B cell (primary cell): ENCODE results near the gene ZNF280A. TPM values are rescaled to one million over a fixed set of nuclear protein-coding genes. Genes with fewer than 3 reads are reported as not detected.
"Not testable (repeated sequence)": the region's sequence is repeated elsewhere in the genome, so short reads cannot be mapped to it uniquely, and the experiment has no call there.

Experiments
- ATAC-seq: fragments of 200-7000 bp; cut with Tn5 transposase; one replicate; pipeline ENCODE4 v1.10.0; 2021; ENCODE audit warnings: low read depth, mild to moderate bottlenecking, moderate number of reproducible peaks, moderate library complexity
- CTCF ChIA-PET: fragments of 350-600 bp; sonication (Branson Sonifier 250); formaldehyde crosslinking; loops from one replicate; lab custom pipeline; 2021; ENCODE audit warnings: antibody characterized with exemption, inconsistent platforms; lab: Charles Lee
- POLR2A ChIA-PET: fragments of 350-600 bp; sonication (Branson Sonifier 250); formaldehyde crosslinking; loops from one replicate; lab custom pipeline; 2021; ENCODE audit warnings: antibody characterized with exemption; lab: Charles Lee
- DNase-seq: peaks from one replicate; pipeline ENCODE4 v3.0.0; 2013
- H2AFZ ChIP-seq: 2 replicates; pipeline ENCODE4 v1.6.1; 2012; ENCODE audit warnings: mild to moderate bottlenecking, low read depth, low read length; ENCODE audit not compliant: insufficient read depth, poor library complexity, severe bottlenecking
- H3K27ac ChIP-seq, 2 donors: 1 replicate in 1 of 2; 2 replicates in 1 of 2; pipeline ENCODE4 v1.5.1; 2012 to 2013; ENCODE audit warnings: low read length in 2 of 2, mild to moderate bottlenecking in 2 of 2, moderate library complexity in 1 of 2
- H3K27me3 ChIP-seq, 4 experiments: fragments of 200-600 bp in 1 of 4; sonication (generic) in 1 of 4; replicated peaks in 1 of 4; 1 replicate in 2 of 4; 2 replicates in 2 of 4; pipeline versions ENCODE4 v1.6.1 to v1.7.0; 2013 to 2016; ENCODE audit warnings: low read length in 3 of 4, mild to moderate bottlenecking in 2 of 4, mixed read lengths in 1 of 4, moderate library complexity in 1 of 4; ENCODE audit not compliant: insufficient read depth in 4 of 4, control insufficient read depth in 3 of 4; ENCODE audit errors: control extremely low read depth in 1 of 4
- H3K36me3 ChIP-seq, 2 experiments: replicated peaks in 1 of 2; 1 replicate in 1 of 2; 2 replicates in 1 of 2; pipeline versions ENCODE4 v1.6.1 to v1.7.1; 2013; ENCODE audit warnings: low read length in 1 of 2; ENCODE audit not compliant: insufficient read depth in 2 of 2, control insufficient read depth in 1 of 2; ENCODE audit errors: control extremely low read depth in 1 of 2, extremely low read depth in 1 of 2
- H3K4me1 ChIP-seq, 2 donors: fragments of 200-600 bp in 1 of 2; sonication (generic) in 1 of 2; 1 replicate in 1 of 2; 2 replicates in 1 of 2; pipeline versions ENCODE4 v1.5.1 to v1.6.1; 2013 to 2017; ENCODE audit warnings: low read length in 2 of 2; ENCODE audit not compliant: control insufficient read depth in 2 of 2, insufficient read depth in 2 of 2
- H3K4me2 ChIP-seq: replicated peaks from 2 replicates; pipeline ENCODE3; 2012; ENCODE audit warnings: mild to moderate bottlenecking, low read depth, low read length; ENCODE audit not compliant: poor library complexity, severe bottlenecking
- H3K4me3 ChIP-seq, 5 experiments: fragments of 200-600 bp in 1 of 5; sonication (generic) in 1 of 5; 1 replicate in 3 of 5; 2 replicates in 2 of 5; pipeline versions ENCODE4 v1.5.1 to v1.7.0; 2011 to 2016; ENCODE audit warnings: low read length in 4 of 5, mild to moderate bottlenecking in 4 of 5, low read depth in 2 of 5, control low read depth in 1 of 5, moderate library complexity in 1 of 5; ENCODE audit not compliant: insufficient read depth in 1 of 5; ENCODE audit errors: control extremely low read depth in 1 of 5, extremely low read depth in 1 of 5
- H3K79me2 ChIP-seq: fragments of 200-600 bp; sonication (generic); one replicate; pipeline ENCODE4 v1.6.0; 2016; ENCODE audit warnings: low read length; ENCODE audit not compliant: control insufficient read depth, insufficient read depth
- H3K9ac ChIP-seq: fragments of 200-600 bp; sonication (generic); 2 replicates; pipeline ENCODE4 v1.6.1; 2017; ENCODE audit warnings: mild to moderate bottlenecking, low read length, moderate library complexity
- H3K9me3 ChIP-seq, 3 donors: one replicate each; pipeline versions ENCODE4 v1.6.1 to v1.7.1; 2013; ENCODE audit warnings: low read length in 2 of 3; ENCODE audit not compliant: control insufficient read depth in 2 of 3, insufficient read depth in 1 of 3; ENCODE audit errors: control extremely low read depth in 1 of 3
- H4K20me1 ChIP-seq: 2 replicates; pipeline ENCODE4 v1.6.0; 2012; ENCODE audit warnings: mild to moderate bottlenecking, low read length; ENCODE audit not compliant: insufficient read depth, control insufficient read depth, poor library complexity, severe bottlenecking
- H3K27ac Mint-ChIP-seq: one replicate; pipeline ENCODE4 v1.8.0; 2021; ENCODE audit warnings: mixed read lengths
- H3K27me3 Mint-ChIP-seq: one replicate; pipeline ENCODE4 v1.8.0; 2021; ENCODE audit warnings: mixed read lengths
- H3K4me1 Mint-ChIP-seq: one replicate; pipeline ENCODE4 v1.8.0; 2021; ENCODE audit warnings: mixed read lengths
- H3K4me3 Mint-ChIP-seq: one replicate; pipeline ENCODE4 v1.8.0; 2021; ENCODE audit warnings: mixed read lengths
- H3K9me3 Mint-ChIP-seq: one replicate; pipeline ENCODE4 v1.8.0; 2022; ENCODE audit warnings: mixed read lengths; ENCODE audit not compliant: insufficient read depth
- CTCF ChIP-seq: fragments of 200-600 bp; IDR thresholded peaks from one replicate; pipeline ENCODE4 v1.8.0; 2022; ENCODE audit warnings: antibody characterized with exemption, mild to moderate bottlenecking
- EZH2 ChIP-seq: IDR thresholded peaks from 2 replicates; pipeline ENCODE4 v1.6.1; 2012; ENCODE audit warnings: borderline replicate concordance, low read depth, mild to moderate bottlenecking, moderate library complexity, low read length; ENCODE audit not compliant: insufficient read depth, poor library complexity, severe bottlenecking
- WGBS: methylation state at CpG from one replicate; pipeline ENCODE4 v1.1.5; 2013; ENCODE audit warnings: missing lambda C conversion rate; ENCODE audit not compliant: insufficient coverage; 5-methylcytosine and 5-hydroxymethylcytosine counted together
- intact Hi-C: fragments of 100-400 bp; cut with micrococcal nuclease; formaldehyde crosslinking; loops from one replicate; pipeline ENCODE4 v1.10.0; 2022
- polyA plus RNA-seq: library from polyadenylated mRNA; depleted of rRNA; stranded (reverse); fragments of >200 nt; gene quantifications from 2 replicates; pipeline ENCODE4 v1.2.3, GENCODE V29; 2012
- total RNA-seq, 2 donors: library from RNA; stranded (reverse); fragments of 120-200 nt in 1 of 2; gene quantifications; 1 replicate in 1 of 2; 2 replicates in 1 of 2; pipeline versions ENCODE4 v1.2.3 to v1.2.4, GENCODE V29; 2013 to 2022

Gene ZNF280A
- total and polyA plus RNA-seq, 2 donors (not counting 1 experiment from before 2014, with no cell fraction given) = not detected

- Histone ChIP-seq H3K79me2 (no peaks in the 10 kb centered on the region), H3K4me3 (no peak overlapping the region), H3K9me3 (no peaks in the 10 kb centered on the region), H4K20me1 (no peaks in the 10 kb centered on the region), H3K9ac (no peak overlapping the region), H3K36me3 (no peaks in the 10 kb centered on the region), H3K27me3 (peaks cover 0 to 10% (median 4%) of the 10 kb centered on the region in 4 experiments), H3K27ac (no peak overlapping the region), H3K4me2 (no peak overlapping the region), H3K4me1 (no peaks in the 10 kb centered on the region), H2AFZ (no peak overlapping the region)
- Mint-ChIP-seq H3K27me3 (peaks cover 30% of the 10 kb centered on the region), H3K27ac (no peak overlapping the region), H3K9me3 (peaks cover 2% of the 10 kb centered on the region), H3K4me3 (no peak overlapping the region), H3K4me1 (no peaks in the 10 kb centered on the region)
- no peak for ATAC-seq
- no peak for DNase-seq
- POLR2A ChIA-PET = no interaction called here
- CTCF ChIA-PET = no interaction called here
- intact Hi-C loops = no loop called here
- TF ChIP-seq EZH2 (no peak), CTCF (no peak)
Observed at GRCh38 chr22:22515890-22516289, 4.2 kb downstream of the ZNF280A start.

DNA sequence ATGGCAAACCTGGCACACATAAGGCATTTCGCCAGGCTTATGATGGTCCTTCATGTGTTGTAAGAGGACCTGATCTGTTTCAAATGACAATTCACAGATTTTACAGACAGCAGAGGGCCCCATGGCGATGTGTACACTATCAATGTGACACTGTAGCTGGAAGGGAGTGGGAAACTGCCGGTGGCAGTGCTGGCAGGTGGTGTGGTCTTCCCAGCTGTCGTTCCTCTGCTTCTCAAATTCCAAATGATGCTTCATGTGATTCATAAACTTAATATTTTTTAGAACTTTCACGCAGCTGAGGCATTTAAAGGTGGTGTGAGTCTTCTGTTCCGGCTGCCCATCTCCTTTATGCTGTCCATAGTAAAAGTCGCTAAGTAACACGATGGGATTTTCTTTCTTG lies 5.6 kb downstream of the ZNF280A start:
- ATAC-seq, H3K4me3 ChIP-seq, H3K27ac ChIP-seq, H3K4me2 ChIP-seq, DNase-seq, H3K9me3 Mint-ChIP-seq, H3K79me2 ChIP-seq, H3K4me1 ChIP-seq, CTCF ChIA-PET, H3K9me3 ChIP-seq, H2AFZ ChIP-seq, H3K36me3 ChIP-seq, intact Hi-C loops, H3K9ac ChIP-seq, H3K27ac Mint-ChIP-seq, H3K4me1 Mint-ChIP-seq, H3K4me3 Mint-ChIP-seq, H4K20me1 ChIP-seq, POLR2A ChIA-PET: not testable (repeated sequence)
- H3K27me3 ChIP-seq = peaks cover 0 to 10% (median 4%) of the 10 kb centered on the region in 4 experiments
- peaks cover 30% of the 10 kb centered on the region for H3K27me3 Mint-ChIP-seq
- WGBS = 93% methylated on average over 5 of the region's 8 CpGs
